Cardiac muscle cell (in vitro differentiated cells and primary cell): Measurements from ENCODE around the gene SYT12. TPM values are rescaled to one million over a fixed set of nuclear protein-coding genes. Genes with fewer than 3 reads are reported as not detected.

Experiments used
- DNase-seq, 2 donors: peaks; one replicate each; pipeline versions ENCODE4 v3.0.0 to v3.0.0-alpha.2; 2010 to 2017; ENCODE audit warnings: low read depth in 1 of 2, low spot score in 1 of 2
- H3K27ac ChIP-seq: fragments of 200-600 bp; sonication (generic); 2 replicates; pipeline ENCODE4 v1.5.1; 2016
- H3K27me3 ChIP-seq: fragments of 200-600 bp; sonication (generic); 2 replicates; pipeline ENCODE4 v1.6.0; 2016; ENCODE audit warnings: control low read depth
- H3K36me3 ChIP-seq: fragments of 200-600 bp; sonication (generic); 2 replicates; pipeline ENCODE4 v1.5.1; 2016; ENCODE audit warnings: control low read depth
- H3K4me1 ChIP-seq: fragments of 200-600 bp; sonication (generic); 2 replicates; pipeline ENCODE4 v1.8.1; 2017; ENCODE audit warnings: low read depth, mild to moderate bottlenecking, mixed run types
- H3K4me3 ChIP-seq: fragments of 200-600 bp; sonication (generic); 2 replicates; pipeline ENCODE4 v1.5.1; 2016; ENCODE audit warnings: mild to moderate bottlenecking
- H3K9me3 ChIP-seq: fragments of 200-600 bp; sonication (generic); 2 replicates; pipeline ENCODE4 v1.5.1; 2017; ENCODE audit warnings: low read depth, mild to moderate bottlenecking, control low read depth
- CTCF ChIP-seq: IDR thresholded peaks from 2 replicates; pipeline ENCODE4 v1.5.1; 2012; ENCODE audit warnings: low read depth, mild to moderate bottlenecking, low read length
- polyA plus RNA-seq: library from polyadenylated mRNA; unstranded; fragments of >200 nt; fragmentation: Nextera tagmentation; extraction: Ambion mirVana; gene quantifications from 2 replicates; pipeline ENCODE4 v1.2.1, GENCODE V29; 2016
- total RNA-seq: library from RNA; depleted of rRNA; stranded (reverse); fragments of >200 nt; gene quantifications from 2 replicates; pipeline ENCODE4 v1.2.3, GENCODE V29; 2016

Gene SYT12
- total and polyA plus RNA-seq, 2 experiments from 2014 or later, result 0.21 TPM; not detected in 1

DNA sequence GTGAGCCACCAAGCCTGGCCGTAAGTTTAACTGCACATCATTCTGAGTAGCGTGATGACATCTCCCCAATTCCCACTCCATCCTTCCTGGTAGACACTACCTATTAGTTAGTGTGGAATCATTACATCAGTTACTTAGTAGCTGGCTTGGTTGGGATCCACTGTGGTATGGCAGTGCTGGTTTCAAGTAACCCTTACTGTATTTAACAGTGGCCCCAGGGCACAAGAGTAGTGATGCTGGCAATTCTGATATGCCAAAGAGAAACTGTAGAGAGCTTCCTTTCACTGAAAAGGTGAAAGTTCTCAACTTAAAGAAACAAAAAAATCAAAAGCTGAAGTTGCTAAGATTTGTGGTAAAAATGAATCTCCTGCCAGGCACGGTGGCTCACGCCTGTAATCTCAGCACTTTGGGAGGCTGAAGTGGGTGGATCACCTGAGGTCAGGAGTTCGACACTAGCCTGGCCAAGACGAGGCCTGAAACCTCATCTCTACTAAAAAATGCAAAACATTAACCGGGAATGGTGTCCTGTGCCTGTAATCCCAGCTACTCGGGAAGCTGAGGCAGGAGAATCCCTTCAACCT lies 60.9 kb downstream of the SYT12 start:
- Histone ChIP-seq H3K36me3 (no peaks in the 10 kb centered on the region), H3K27ac (no peak overlapping the region), H3K4me3 (no peak overlapping the region), H3K27me3 (no peaks in the 10 kb centered on the region), H3K4me1 (no peaks in the 10 kb centered on the region), H3K9me3 (no peaks in the 10 kb centered on the region)
- DNase-seq, result no peak
- no peak for TF ChIP-seq CTCF

GRCh38 chr11:67085617-67086016 lies 62.7 kb downstream of the SYT12 start:
- TF ChIP-seq CTCF, result no peak
- Histone ChIP-seq H3K4me3 (no peak overlapping the region), H3K9me3 (no peaks in the 10 kb centered on the region), H3K4me1 (no peaks in the 10 kb centered on the region), H3K27ac (no peak overlapping the region), H3K36me3 (no peaks in the 10 kb centered on the region), H3K27me3 (no peaks in the 10 kb centered on the region)
- DNase-seq, result no peak

- H3K4me3 ChIP-seq, result no peak overlapping the region
- no peaks in the 10 kb centered on the region for H3K36me3 ChIP-seq
- no peaks in the 10 kb centered on the region for H3K9me3 ChIP-seq
- H3K27me3 ChIP-seq, result no peaks in the 10 kb centered on the region
- no peak for TF ChIP-seq CTCF
- no peak for DNase-seq
- no peak overlapping the region for H3K27ac ChIP-seq
- H3K4me1 ChIP-seq, result no peaks in the 10 kb centered on the region
Observed at GRCh38 chr11:67090717-67091116, 67.8 kb downstream of the SYT12 start.

- no peaks in the 10 kb centered on the region for H3K9me3 ChIP-seq
- no peaks in the 10 kb centered on the region for H3K36me3 ChIP-seq
- no peaks in the 10 kb centered on the region for H3K4me1 ChIP-seq
- no peak for DNase-seq
- no peak overlapping the region for H3K4me3 ChIP-seq
- TF ChIP-seq CTCF, result no peak
- H3K27ac ChIP-seq, result no peak overlapping the region
- no peaks in the 10 kb centered on the region for H3K27me3 ChIP-seq
Observed at GRCh38 chr11:67095214-67095507, 72.2 kb downstream of the SYT12 start.

GRCh38 chr11:67098799-67099429 lies 76.0 kb downstream of the SYT12 start:
- DNase-seq, result no peak
- H3K4me3 ChIP-seq, result no peak overlapping the region
- H3K27ac ChIP-seq, result no peak overlapping the region
- H3K27me3 ChIP-seq, result no peaks in the 10 kb centered on the region
- no peaks in the 10 kb centered on the region for H3K4me1 ChIP-seq
- H3K36me3 ChIP-seq, result no peaks in the 10 kb centered on the region
- TF ChIP-seq CTCF, result no peak
- H3K9me3 ChIP-seq, result no peaks in the 10 kb centered on the region
